ENCODE results near the gene FOXO6.

FOXO6 gene

DNA sequence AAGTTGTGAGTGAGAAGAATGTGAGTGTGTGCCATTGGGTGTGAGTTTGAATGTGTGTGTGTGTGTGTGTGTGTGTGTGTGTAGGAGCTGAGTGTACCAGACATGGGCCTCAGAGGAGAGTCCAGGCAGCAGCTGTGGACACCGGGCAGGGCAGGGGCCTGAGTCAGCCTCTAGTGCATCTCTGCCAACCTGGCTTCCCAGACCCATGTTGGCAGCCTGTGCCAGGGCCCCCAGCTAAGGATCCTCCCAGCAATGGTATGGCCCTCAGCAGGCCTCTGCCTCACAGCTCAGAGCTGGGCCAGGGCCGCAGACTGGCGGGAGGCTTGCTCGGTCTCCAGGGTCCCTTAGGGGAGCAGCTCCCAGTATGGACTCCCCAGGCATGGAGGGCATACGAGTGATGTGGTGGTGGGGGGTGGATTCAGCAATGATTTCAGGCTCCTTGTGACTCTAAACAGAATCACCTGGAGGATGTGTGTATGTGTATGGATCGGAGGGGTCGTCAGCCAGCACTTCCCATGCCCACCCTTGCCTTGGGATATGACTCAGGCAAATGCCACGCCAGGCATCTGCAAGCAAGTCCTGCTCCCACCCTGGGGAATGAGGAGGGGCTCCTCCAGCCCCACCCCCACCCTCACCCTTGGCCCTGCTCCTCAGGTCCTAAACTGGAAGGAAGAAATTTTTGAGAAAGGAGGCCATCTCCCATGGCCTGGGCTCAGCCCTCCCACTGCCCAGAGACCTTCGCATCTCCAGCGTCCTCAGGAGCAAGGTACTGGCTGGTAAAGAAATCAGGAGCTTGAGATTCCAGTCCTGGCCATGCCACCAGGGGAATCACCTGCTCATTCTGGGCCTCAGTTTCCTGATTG is 1.8 kb upstream of the FOXO6 start:
- peak; percentile 38 for ATAC-seq
- TF ChIP-seq ZNF8 (CRISPR knock-in tag; IDR thresholded peaks at IDR 0.05) (no peak), ISL1 (CRISPR knock-in tag; IDR thresholded peaks at IDR 0.05) (no peak), CREB5 (CRISPR knock-in tag; IDR thresholded peaks at IDR 0.05; ENCODE audit: low read depth) (no peak), CSDC2 (CRISPR knock-in tag; IDR thresholded peaks at IDR 0.05) (no peak), OSR1 (CRISPR knock-in tag; IDR thresholded peaks at IDR 0.05) (no peak), ZNF70 (CRISPR knock-in tag; IDR thresholded peaks at IDR 0.05) (no peak), TOX (CRISPR knock-in tag; IDR thresholded peaks at IDR 0.05; ENCODE audit: borderline replicate concordance) (no peak), RARB (CRISPR knock-in tag; IDR thresholded peaks at IDR 0.05) (no peak), ARNTL (CRISPR knock-in tag; IDR thresholded peaks at IDR 0.05; ENCODE audit: borderline replicate concordance, low read depth) (no peak), ZFP30 (CRISPR knock-in tag; IDR thresholded peaks at IDR 0.05) (no peak), BACH2 (CRISPR knock-in tag; IDR thresholded peaks at IDR 0.05; ENCODE audit: borderline replicate concordance) (no peak)

GRCh38 chr1:41360074-41360785 is 1.0 kb upstream of the FOXO6 start:
- TF ChIP-seq CREB5 (CRISPR knock-in tag; IDR thresholded peaks at IDR 0.05; ENCODE audit: low read depth) (no peak), TOX (CRISPR knock-in tag; IDR thresholded peaks at IDR 0.05; ENCODE audit: borderline replicate concordance) (no peak), ZC3H10 (CRISPR knock-in tag; IDR thresholded peaks at IDR 0.05) (no peak), SNAI2 (CRISPR knock-in tag; IDR thresholded peaks at IDR 0.05) (no peak), ZNF565 (CRISPR knock-in tag; conservative IDR thresholded peaks at IDR 0.05; ENCODE audit: low read depth) (no peak), OSR1 (CRISPR knock-in tag; IDR thresholded peaks at IDR 0.05) (no peak), GLIS3 (CRISPR knock-in tag; IDR thresholded peaks at IDR 0.05) (no peak), ISL1 (CRISPR knock-in tag; IDR thresholded peaks at IDR 0.05) (no peak), ZNF8 (CRISPR knock-in tag; IDR thresholded peaks at IDR 0.05) (no peak), ZFP30 (CRISPR knock-in tag; IDR thresholded peaks at IDR 0.05) (no peak), ZFP3 (CRISPR knock-in tag; IDR thresholded peaks at IDR 0.05) (no peak), PPARA (CRISPR knock-in tag; IDR thresholded peaks at IDR 0.05; ENCODE audit: borderline replicate concordance) (no peak), CSDC2 (CRISPR knock-in tag; IDR thresholded peaks at IDR 0.05) (no peak), BACH2 (CRISPR knock-in tag; IDR thresholded peaks at IDR 0.05; ENCODE audit: borderline replicate concordance) (no peak)
- TF ChIP-seq, protein P1, sequence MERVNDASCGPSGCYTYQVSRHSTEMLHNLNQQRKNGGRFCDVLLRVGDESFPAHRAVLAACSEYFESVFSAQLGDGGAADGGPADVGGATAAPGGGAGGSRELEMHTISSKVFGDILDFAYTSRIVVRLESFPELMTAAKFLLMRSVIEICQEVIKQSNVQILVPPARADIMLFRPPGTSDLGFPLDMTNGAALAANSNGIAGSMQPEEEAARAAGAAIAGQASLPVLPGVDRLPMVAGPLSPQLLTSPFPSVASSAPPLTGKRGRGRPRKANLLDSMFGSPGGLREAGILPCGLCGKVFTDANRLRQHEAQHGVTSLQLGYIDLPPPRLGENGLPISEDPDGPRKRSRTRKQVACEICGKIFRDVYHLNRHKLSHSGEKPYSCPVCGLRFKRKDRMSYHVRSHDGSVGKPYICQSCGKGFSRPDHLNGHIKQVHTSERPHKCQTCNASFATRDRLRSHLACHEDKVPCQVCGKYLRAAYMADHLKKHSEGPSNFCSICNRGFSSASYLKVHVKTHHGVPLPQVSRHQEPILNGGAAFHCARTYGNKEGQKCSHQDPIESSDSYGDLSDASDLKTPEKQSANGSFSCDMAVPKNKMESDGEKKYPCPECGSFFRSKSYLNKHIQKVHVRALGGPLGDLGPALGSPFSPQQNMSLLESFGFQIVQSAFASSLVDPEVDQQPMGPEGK (CRISPR knock-in tag; IDR thresholded peaks at IDR 0.05; ENCODE audit: borderline replicate concordance) = no peak
- TF ChIP-seq, protein P2, sequence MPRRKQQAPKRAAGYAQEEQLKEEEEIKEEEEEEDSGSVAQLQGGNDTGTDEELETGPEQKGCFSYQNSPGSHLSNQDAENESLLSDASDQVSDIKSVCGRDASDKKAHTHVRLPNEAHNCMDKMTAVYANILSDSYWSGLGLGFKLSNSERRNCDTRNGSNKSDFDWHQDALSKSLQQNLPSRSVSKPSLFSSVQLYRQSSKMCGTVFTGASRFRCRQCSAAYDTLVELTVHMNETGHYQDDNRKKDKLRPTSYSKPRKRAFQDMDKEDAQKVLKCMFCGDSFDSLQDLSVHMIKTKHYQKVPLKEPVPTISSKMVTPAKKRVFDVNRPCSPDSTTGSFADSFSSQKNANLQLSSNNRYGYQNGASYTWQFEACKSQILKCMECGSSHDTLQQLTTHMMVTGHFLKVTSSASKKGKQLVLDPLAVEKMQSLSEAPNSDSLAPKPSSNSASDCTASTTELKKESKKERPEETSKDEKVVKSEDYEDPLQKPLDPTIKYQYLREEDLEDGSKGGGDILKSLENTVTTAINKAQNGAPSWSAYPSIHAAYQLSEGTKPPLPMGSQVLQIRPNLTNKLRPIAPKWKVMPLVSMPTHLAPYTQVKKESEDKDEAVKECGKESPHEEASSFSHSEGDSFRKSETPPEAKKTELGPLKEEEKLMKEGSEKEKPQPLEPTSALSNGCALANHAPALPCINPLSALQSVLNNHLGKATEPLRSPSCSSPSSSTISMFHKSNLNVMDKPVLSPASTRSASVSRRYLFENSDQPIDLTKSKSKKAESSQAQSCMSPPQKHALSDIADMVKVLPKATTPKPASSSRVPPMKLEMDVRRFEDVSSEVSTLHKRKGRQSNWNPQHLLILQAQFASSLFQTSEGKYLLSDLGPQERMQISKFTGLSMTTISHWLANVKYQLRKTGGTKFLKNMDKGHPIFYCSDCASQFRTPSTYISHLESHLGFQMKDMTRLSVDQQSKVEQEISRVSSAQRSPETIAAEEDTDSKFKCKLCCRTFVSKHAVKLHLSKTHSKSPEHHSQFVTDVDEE (CRISPR knock-in tag; IDR thresholded peaks at IDR 0.05) = no peak
- TF ChIP-seq, protein P3, sequence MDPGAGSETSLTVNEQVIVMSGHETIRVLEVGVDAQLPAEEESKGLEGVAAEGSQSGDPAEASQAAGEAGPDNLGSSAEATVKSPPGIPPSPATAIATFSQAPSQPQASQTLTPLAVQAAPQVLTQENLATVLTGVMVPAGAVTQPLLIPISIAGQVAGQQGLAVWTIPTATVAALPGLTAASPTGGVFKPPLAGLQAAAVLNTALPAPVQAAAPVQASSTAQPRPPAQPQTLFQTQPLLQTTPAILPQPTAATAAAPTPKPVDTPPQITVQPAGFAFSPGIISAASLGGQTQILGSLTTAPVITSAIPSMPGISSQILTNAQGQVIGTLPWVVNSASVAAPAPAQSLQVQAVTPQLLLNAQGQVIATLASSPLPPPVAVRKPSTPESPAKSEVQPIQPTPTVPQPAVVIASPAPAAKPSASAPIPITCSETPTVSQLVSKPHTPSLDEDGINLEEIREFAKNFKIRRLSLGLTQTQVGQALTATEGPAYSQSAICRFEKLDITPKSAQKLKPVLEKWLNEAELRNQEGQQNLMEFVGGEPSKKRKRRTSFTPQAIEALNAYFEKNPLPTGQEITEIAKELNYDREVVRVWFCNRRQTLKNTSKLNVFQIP (CRISPR knock-in tag; IDR thresholded peaks at IDR 0.05; ENCODE audit: borderline replicate concordance, low read depth) = no peak
- ATAC-seq = no peak
